ENCODE measurements around the gene CDCA7.

DNA sequence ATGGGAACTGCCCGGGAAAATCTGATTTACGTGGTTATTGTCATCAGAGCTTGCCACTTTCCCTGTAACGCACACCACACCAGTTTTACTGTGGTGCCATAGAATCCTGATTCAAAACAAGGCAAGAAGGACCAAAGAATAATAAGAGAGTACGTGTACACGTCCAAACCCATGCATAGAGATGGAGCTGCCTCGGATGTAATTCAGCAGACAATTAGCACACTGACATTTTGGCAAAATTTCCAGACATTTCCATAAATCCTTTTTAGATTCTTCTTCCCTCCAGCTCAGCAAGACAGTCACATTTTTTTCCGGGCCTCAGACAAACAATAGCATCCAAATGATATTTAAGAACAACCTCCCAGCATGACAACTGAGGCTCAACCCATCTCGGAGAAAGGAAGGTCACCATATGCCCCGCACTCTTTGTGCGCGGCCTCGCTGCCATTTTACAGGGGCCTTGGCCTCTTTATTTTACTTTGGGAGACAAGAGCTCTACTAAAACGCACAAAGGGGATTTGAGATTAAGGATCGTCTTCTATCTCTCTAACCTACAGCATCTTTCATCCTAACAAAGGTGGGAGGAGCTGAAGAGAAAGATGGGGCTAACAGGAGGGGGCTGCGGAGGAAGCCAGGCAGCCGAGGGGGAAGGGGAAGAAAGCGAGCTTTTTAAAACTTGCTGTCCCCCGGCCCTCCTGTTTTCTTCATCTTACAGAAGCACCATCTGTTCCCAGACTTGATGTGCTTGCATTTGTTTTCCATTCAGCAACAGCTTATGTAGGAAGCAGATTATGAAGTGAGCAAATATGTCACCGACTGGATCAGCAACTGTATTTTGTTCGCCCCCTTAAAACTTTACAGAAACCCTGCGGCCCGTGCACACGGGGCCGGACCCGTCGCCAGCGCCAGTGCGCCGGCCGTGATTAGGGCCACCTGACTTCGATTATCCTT lies 61.0 kb downstream of the CDCA7 start:
- TF ChIP-seq, protein P1, sequence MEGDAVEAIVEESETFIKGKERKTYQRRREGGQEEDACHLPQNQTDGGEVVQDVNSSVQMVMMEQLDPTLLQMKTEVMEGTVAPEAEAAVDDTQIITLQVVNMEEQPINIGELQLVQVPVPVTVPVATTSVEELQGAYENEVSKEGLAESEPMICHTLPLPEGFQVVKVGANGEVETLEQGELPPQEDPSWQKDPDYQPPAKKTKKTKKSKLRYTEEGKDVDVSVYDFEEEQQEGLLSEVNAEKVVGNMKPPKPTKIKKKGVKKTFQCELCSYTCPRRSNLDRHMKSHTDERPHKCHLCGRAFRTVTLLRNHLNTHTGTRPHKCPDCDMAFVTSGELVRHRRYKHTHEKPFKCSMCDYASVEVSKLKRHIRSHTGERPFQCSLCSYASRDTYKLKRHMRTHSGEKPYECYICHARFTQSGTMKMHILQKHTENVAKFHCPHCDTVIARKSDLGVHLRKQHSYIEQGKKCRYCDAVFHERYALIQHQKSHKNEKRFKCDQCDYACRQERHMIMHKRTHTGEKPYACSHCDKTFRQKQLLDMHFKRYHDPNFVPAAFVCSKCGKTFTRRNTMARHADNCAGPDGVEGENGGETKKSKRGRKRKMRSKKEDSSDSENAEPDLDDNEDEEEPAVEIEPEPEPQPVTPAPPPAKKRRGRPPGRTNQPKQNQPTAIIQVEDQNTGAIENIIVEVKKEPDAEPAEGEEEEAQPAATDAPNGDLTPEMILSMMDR (conservative IDR thresholded peaks at IDR 0.05; ENCODE audit: low read length): no peak
- no peak for TF ChIP-seq EZH2phosphoT487 (IDR thresholded peaks at IDR 0.05; ENCODE audit: borderline replicate concordance, low read depth, low read length)

All from OCI-LY7 (cell line).